ENCODE measurements around the gene ARHGEF4.
"Not testable (repeated sequence)": the region's sequence is repeated elsewhere in the genome, so short reads cannot be mapped to it uniquely, and the experiment has no call there.

ARHGEF4 gene

GRCh38 chr2:130874512-130874911 lies 37.8 kb downstream of the ARHGEF4 start:
- peak in 1 of 10 donors; percentile 8 for DNase-seq
- intact Hi-C loops (cut with DNase I) = loop anchor here (10.0 kb wide), 1 partner anchor 50 kb away; no protein-coding TSS in a partner anchor

- intact Hi-C loops (cut with DNase I) = loop anchor here (10.0 kb wide), 1 partner anchor 51 kb away; no protein-coding TSS in a partner anchor
These were observed 39.2 kb downstream of the ARHGEF4 start for GRCh38 chr2:130875935-130876334.

GRCh38 chr2:130877258-130877657 lies 40.5 kb downstream of the ARHGEF4 start:
- intact Hi-C loops (cut with DNase I) = loop anchor here (10.0 kb wide), 1 partner anchor 52 kb away; no protein-coding TSS in a partner anchor
- no peak for DNase-seq

More at GRCh38 chr2:130875935-130876334, 39.2 kb downstream of the ARHGEF4 start:
- DNase-seq = no peak

GRCh38 chr2:130878316-130878715 lies 41.6 kb downstream of the ARHGEF4 start:
- intact Hi-C loops (cut with DNase I) = loop anchor here (10.0 kb wide), 1 partner anchor 54 kb away; no protein-coding TSS in a partner anchor
- no peak for DNase-seq

DNA sequence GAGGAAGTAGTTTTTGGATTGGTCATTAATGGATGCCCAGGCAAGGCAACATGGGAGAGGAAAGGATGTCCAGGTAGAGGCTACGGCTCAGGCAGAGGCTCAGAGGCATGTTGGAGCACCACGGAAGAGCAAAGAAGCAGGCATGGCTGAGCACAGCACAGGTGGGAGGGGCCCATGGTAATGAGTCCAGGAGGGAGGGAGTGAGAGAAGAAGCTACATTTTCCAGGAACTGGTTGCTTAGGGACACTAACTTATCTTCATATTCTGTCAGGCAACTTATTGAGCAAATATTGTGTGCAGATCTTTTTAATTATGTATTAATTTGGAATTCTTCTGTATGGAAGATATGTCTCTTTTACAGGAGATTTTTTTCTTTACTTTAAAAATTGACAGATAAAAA lies 42.2 kb downstream of the ARHGEF4 start:
- no peak for DNase-seq
- intact Hi-C loops (cut with DNase I) = loop anchor here (10.0 kb wide), 1 partner anchor 54 kb away; no protein-coding TSS in a partner anchor

GRCh38 chr2:130882111-130882690 lies 45.5 kb downstream of the ARHGEF4 start:
- no peak for DNase-seq
- intact Hi-C loops (cut with DNase I) = no loop called here

DNA sequence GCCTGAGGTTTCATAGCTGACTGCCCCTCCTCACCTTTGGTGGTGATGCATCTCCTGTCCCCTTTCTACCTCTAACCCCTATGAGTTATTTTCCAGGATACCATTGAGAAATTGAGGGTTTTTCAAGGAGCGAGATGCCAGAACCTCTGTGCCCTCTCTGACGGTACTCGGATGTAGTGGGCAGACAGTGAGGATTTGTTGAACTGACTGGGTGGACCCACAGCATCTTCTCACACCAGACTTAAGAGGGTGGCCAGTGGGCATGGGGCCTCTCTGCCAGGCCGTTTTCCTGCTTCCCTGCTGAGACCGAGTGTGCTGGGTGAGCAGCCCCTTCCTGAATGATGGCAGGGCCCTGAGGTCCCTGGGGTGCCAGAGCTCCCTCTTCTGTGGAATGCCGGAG lies 46.3 kb downstream of the ARHGEF4 start:
- intact Hi-C loops (cut with DNase I) = no loop called here
- no peak for DNase-seq

DNA sequence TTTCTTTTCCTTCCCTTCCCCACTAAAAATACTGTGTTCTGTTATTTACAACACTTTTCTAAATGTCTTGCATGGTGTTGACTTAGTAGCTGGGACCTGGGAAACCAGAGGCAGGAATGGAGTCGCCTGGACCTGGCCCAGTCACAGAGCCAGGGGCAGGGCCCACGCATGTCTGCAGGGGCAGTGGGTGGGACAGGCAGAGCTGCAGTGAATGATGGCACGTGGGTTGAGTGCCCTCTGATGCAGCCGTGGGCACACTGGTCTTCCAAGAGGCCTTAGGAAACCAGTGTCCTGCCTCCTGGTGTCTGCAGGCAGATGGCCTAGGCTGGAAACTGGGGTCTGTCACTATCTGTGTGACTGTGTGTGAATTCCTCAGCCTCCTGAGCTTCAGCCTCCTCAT lies 46.8 kb downstream of the ARHGEF4 start:
- DNase-seq = no peak
- intact Hi-C loops (cut with DNase I) = no loop called here

- DNase-seq = no peak
- intact Hi-C loops (cut with DNase I) = no loop called here
These were observed 47.3 kb downstream of the ARHGEF4 start for GRCh38 chr2:130884013-130884412.

GRCh38 chr2:130884503-130884902 lies 47.8 kb downstream of the ARHGEF4 start:
- intact Hi-C loops (cut with DNase I) = no loop called here
- DNase-seq = no peak

DNA sequence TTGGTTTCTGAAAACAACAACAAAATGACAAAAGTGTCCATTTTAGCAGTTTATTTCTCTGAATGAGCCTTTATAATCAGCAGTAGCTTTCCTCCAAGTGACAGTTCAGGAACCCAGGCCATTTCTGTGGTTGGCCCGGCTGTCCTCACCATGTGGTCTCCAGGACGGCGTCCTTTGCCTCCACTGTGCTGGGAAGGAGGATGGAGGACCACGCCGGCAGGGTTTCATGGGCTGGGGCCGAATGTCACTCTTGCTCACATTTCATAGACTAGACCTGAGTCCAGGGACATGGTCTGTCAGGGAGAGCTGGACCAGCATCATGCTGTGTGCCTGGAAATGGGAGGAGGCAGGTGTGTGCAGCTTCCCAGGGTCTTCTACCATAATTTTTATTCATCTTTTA lies 50.9 kb downstream of the ARHGEF4 start:
- intact Hi-C loops (cut with DNase I) = no loop called here
- DNase-seq = no peak

DNA sequence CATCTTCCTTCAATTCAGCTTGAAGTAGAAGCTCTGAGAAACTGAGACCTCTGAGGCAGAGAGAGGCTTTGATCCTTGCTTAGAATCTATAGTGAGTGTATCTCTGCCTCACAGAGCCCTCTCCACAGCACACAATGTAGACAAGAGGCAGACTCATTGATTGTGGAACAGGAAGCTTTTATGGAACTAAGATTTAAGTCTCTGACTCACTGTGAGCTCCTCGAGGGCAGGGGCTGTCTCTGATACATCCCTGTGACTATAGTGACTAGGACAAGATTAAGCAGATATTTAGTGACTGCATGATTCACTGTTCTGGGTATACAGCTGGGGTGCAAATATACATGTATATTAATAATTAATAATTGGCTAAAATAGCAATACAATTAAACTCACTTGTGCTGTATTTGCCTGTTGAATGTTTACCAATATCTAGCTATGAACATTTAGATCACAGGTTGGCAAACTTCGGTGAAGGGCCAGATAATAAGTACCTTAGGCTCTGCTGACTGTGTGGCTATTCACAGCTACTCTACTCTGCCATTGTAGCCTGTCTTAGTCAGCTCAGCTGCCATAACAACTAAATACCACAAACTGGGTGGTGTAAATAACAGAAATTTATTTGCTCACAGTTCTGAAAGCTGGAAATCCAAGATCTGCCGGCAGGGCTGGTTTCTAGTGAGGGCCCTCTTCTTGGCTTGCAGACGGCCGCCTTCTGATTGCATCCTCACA lies 54.4 kb downstream of the ARHGEF4 start:
- DNase-seq = no peak
- intact Hi-C loops (cut with DNase I) = no loop called here

- intact Hi-C loops (cut with DNase I) = no loop called here
- DNase-seq = no peak
These were observed 55.3 kb downstream of the ARHGEF4 start for GRCh38 chr2:130891966-130892365.

- DNase-seq = no peak
- intact Hi-C loops (cut with DNase I) = no loop called here
These were observed 56.4 kb downstream of the ARHGEF4 start for GRCh38 chr2:130892793-130893785.

- intact Hi-C loops (cut with DNase I) = no loop called here
- no peak for DNase-seq
These were observed 57.7 kb downstream of the ARHGEF4 start for GRCh38 chr2:130894326-130894942.

DNA sequence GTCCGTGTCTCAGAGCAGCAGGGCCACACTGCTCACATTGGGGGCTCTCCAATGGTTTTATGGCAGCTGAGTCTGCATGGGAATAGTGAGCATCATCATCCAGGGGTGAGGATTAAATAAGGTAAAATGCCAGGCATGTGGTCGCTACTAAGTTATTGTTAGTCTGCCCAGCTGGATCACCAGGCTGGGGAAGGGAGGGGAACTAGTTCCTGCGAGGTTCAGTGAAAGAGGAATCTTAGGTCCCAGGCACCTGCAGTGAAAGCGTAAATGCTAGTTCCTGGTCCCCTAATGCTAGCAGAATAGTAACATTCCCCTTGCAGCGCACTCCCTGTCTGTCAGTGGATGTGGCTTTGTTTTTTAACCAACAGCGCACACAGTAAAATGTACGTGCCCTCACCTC lies 60.1 kb downstream of the ARHGEF4 start:
- intact Hi-C loops (cut with DNase I) = no loop called here

DNA sequence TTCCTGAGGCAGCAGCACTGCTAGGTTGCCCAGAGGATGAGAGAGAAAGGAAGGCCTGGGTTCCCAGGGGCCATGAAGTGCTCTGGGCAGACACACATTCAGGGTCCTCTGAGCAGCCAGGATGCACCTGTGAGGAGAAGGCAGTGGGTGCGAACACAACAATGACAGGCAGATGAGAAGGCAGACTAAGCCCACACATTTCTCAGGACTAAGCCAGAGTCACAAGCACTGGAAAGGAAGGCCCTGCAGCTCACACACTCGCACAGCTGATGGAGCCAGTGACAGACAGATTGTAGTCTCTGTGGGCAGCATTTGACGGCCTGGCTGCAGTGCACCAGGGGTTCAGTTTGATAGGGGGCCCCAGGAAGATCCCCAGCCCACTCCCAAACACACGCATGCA lies 61.8 kb downstream of the ARHGEF4 start:
- DNase-seq = no peak
- intact Hi-C loops (cut with DNase I) = no loop called here

More for the DNA sequence above, 60.1 kb downstream of the ARHGEF4 start:
- no peak for DNase-seq

- DNase-seq = no peak
- intact Hi-C loops (cut with DNase I) = no loop called here
These were observed 62.6 kb downstream of the ARHGEF4 start for GRCh38 chr2:130899306-130899705.

GRCh38 chr2:130901061-130901460 lies 64.3 kb downstream of the ARHGEF4 start:
- intact Hi-C loops (cut with DNase I) = no loop called here
- DNase-seq = no peak

- intact Hi-C loops (cut with DNase I); DNase-seq: not testable (repeated sequence)
These were observed 64.9 kb downstream of the ARHGEF4 start for GRCh38 chr2:130901626-130902025.

Measured in posterior cingulate gyrus (tissue), 11 donors.